Brain microvascular endothelial cell (primary cell): Measurements from ENCODE around the gene STK32B.

Experiments
- DNase-seq: peaks from one replicate; pipeline ENCODE4 v3.0.0-alpha.2; 2020
- H3K27ac ChIP-seq: fragments of 250-450 bp; sonication (Bioruptor Pico); 2 replicates; pipeline ENCODE4 v1.5.1; 2020; ENCODE audit warnings: mild to moderate bottlenecking, moderate library complexity
- H3K27me3 ChIP-seq: fragments of 250-450 bp; sonication (Bioruptor Pico); replicated peaks from 2 replicates; pipeline ENCODE4 v1.5.1; 2020; ENCODE audit warnings: mild to moderate bottlenecking
- H3K36me3 ChIP-seq: fragments of 250-450 bp; sonication (Bioruptor Pico); replicated peaks from 2 replicates; pipeline ENCODE4 v1.5.1; 2020; ENCODE audit warnings: mild to moderate bottlenecking
- H3K4me3 ChIP-seq: 2 replicates; pipeline ENCODE4 v1.5.1; 2011; ENCODE audit warnings: low read depth, mild to moderate bottlenecking, control low read depth, low read length, moderate library complexity
- CTCF ChIP-seq: IDR thresholded peaks from 2 replicates; pipeline ENCODE4 v1.5.1; 2011; ENCODE audit warnings: low read depth, mild to moderate bottlenecking, moderate library complexity, low read length, control low read depth, inconsistent platforms; ENCODE audit errors: missing control alignments
- in situ Hi-C: cut with HindIII; loops from 2 replicates; pipeline ENCODE4 v1.10.0; 2017; ENCODE audit warnings: low sequenced_read_pairs, low pct_ligation_motif_present

The STK32B gene

GRCh38 chr4:5118994-5119835 lies 67.9 kb downstream of the STK32B start:
- Histone ChIP-seq H3K4me3 (no peak overlapping the region), H3K27ac (no peak overlapping the region), H3K27me3 (no peaks in the 10 kb centered on the region), H3K36me3 (no peaks in the 10 kb centered on the region)
- in situ Hi-C loops: no loop called here
- no peak for DNase-seq
- no peak for TF ChIP-seq CTCF

- Histone ChIP-seq H3K27ac (no peak overlapping the region), H3K4me3 (no peak overlapping the region), H3K27me3 (no peaks in the 10 kb centered on the region), H3K36me3 (no peaks in the 10 kb centered on the region)
- in situ Hi-C loops: no loop called here
- DNase-seq: no peak
- TF ChIP-seq CTCF: no peak
Measured at GRCh38 chr4:5120067-5120466, 68.8 kb downstream of the STK32B start.

- no peaks in the 10 kb centered on the region for H3K27me3 ChIP-seq
- in situ Hi-C loops: no loop called here
Measured at GRCh38 chr4:5120468-5120867, 69.2 kb downstream of the STK32B start.

GRCh38 chr4:5122114-5122513 lies 70.8 kb downstream of the STK32B start:
- TF ChIP-seq CTCF: no peak
- Histone ChIP-seq H3K36me3 (no peaks in the 10 kb centered on the region), H3K27ac (no peak overlapping the region), H3K4me3 (no peak overlapping the region), H3K27me3 (no peaks in the 10 kb centered on the region)
- DNase-seq: no peak
- in situ Hi-C loops: no loop called here

More at GRCh38 chr4:5120468-5120867, 69.2 kb downstream of the STK32B start:
- Histone ChIP-seq H3K27ac (no peak overlapping the region), H3K36me3 (no peaks in the 10 kb centered on the region), H3K4me3 (no peak overlapping the region)
- DNase-seq: no peak
- no peak for TF ChIP-seq CTCF

GRCh38 chr4:5124876-5125275 lies 73.6 kb downstream of the STK32B start:
- Histone ChIP-seq H3K4me3 (no peak overlapping the region), H3K27ac (no peak overlapping the region), H3K27me3 (no peaks in the 10 kb centered on the region), H3K36me3 (no peaks in the 10 kb centered on the region)
- TF ChIP-seq CTCF: no peak
- DNase-seq: no peak
- in situ Hi-C loops: no loop called here

GRCh38 chr4:5125321-5125720 lies 74.0 kb downstream of the STK32B start:
- H3K36me3 ChIP-seq: no peaks in the 10 kb centered on the region
- TF ChIP-seq CTCF: no peak
- H3K27me3 ChIP-seq: no peaks in the 10 kb centered on the region
- in situ Hi-C loops: no loop called here
- DNase-seq: no peak
- no peak overlapping the region for H3K4me3 ChIP-seq
- H3K27ac ChIP-seq: no peak overlapping the region
